HG02981 (cell line): ENCODE data around the gene LRRC3.
"Not testable (repeated sequence)": the region's sequence is repeated elsewhere in the genome, so short reads cannot be mapped to it uniquely, and the experiment has no call there.

Source experiments
- ATAC-seq: cut with Tn5 transposase; IDR thresholded peaks from one replicate; pipeline ENCODE4 v1.9.1; 2021; ENCODE audit warnings: mild to moderate bottlenecking, moderate library complexity; ENCODE audit not compliant: unreplicated experiment

Gene LRRC3

GRCh38 chr21:44454747-44455523, at the start of gene LRRC3:
Gene LRRC3 (plus strand): TSS chr21:44455510. CDS start chr21:44456645, 1,135 bp downstream.
- ATAC-seq, result peak; percentile 40

- ATAC-seq, result no peak
Observed at GRCh38 chr21:44405948-44406872, 49.1 kb upstream of the LRRC3 start.

- ATAC-seq, result no peak
Observed at GRCh38 chr21:44406953-44407352, 48.4 kb upstream of the LRRC3 start.

- no peak for ATAC-seq
Observed at GRCh38 chr21:44407493-44407892, 47.8 kb upstream of the LRRC3 start.

GRCh38 chr21:44408226-44408625, 47.1 kb upstream of the LRRC3 start:
- ATAC-seq, result no peak

GRCh38 chr21:44413566-44414290, 41.6 kb upstream of the LRRC3 start:
- no peak for ATAC-seq

GRCh38 chr21:44414291-44415072, 40.8 kb upstream of the LRRC3 start:
- ATAC-seq, result no peak

- ATAC-seq, result no peak
Observed at GRCh38 chr21:44415073-44416025, 40.0 kb upstream of the LRRC3 start.

- ATAC-seq, result no peak
Observed at GRCh38 chr21:44416193-44416592, 39.1 kb upstream of the LRRC3 start.

GRCh38 chr21:44417621-44418107, 37.6 kb upstream of the LRRC3 start:
- ATAC-seq, result not testable (repeated sequence)

GRCh38 chr21:44418108-44418875, 37.0 kb upstream of the LRRC3 start:
- no peak for ATAC-seq

- ATAC-seq, result no peak
Observed at GRCh38 chr21:44418876-44419230, 36.5 kb upstream of the LRRC3 start.

- no peak for ATAC-seq
Observed at GRCh38 chr21:44419679-44420078, 35.6 kb upstream of the LRRC3 start.

GRCh38 chr21:44420416-44421205, 34.7 kb upstream of the LRRC3 start:
- ATAC-seq, result no peak

- ATAC-seq, result no peak
Observed at GRCh38 chr21:44421901-44422840, 33.1 kb upstream of the LRRC3 start.

- no peak for ATAC-seq
Observed at GRCh38 chr21:44423312-44423821, 31.9 kb upstream of the LRRC3 start.
